K562 (cell line): ENCODE data around the gene ATP5F1C. TPM values are rescaled to one million over a fixed set of nuclear protein-coding genes. Genes with fewer than 3 reads are reported as not detected.

Experiments
- ASH1L ChIP-seq: fragments of 450-650 bp; IDR thresholded peaks from 2 replicates; pipeline ENCODE4 v1.6.1; 2018; ENCODE audit warnings: borderline replicate concordance, mild to moderate bottlenecking, low read depth; ENCODE audit not compliant: partially characterized antibody
- BRD9 ChIP-seq: fragments of 450-650 bp; IDR thresholded peaks from 2 replicates; pipeline ENCODE4 v1.6.1; 2018; ENCODE audit warnings: low read depth; ENCODE audit not compliant: partially characterized antibody
- FOXP1 ChIP-seq: sonication (generic); formaldehyde crosslinking; IDR thresholded peaks from 2 replicates; pipeline ENCODE4 v1.8.0; 2022; ENCODE audit warnings: mild to moderate bottlenecking, missing genetic modification reagents
- HNRNPLL ChIP-seq: fragments of 200-400 bp; formaldehyde crosslinking; IDR thresholded peaks from 2 replicates; pipeline ENCODE4 v1.6.1; 2017; ENCODE audit warnings: low read length, low read depth, mild to moderate bottlenecking; ENCODE audit not compliant: poor library complexity, severe bottlenecking
- KAT8 ChIP-seq: fragments of 450-650 bp; IDR thresholded peaks from 2 replicates; pipeline ENCODE4 v1.6.1; 2016; ENCODE audit warnings: low read depth, mild to moderate bottlenecking
- MCM3 ChIP-seq: fragments of 450-650 bp; IDR thresholded peaks from 2 replicates; pipeline ENCODE4 v1.6.1; 2016
- NFE2 ChIP-seq: IDR thresholded peaks from 2 replicates; pipeline ENCODE4 v1.6.1; 2014; ENCODE audit warnings: antibody characterized with exemption, low read depth
- POLR2A ChIP-seq: fragments of 450-650 bp; conservative IDR thresholded peaks from 2 replicates; pipeline ENCODE4 v1.6.1; 2016
- RBM17 ChIP-seq: fragments of 200-400 bp; formaldehyde crosslinking; IDR thresholded peaks from 2 replicates; pipeline ENCODE4 v1.6.1; 2017; ENCODE audit warnings: low read depth, mild to moderate bottlenecking, low read length, borderline replicate concordance
- SMC3 ChIP-seq: conservative IDR thresholded peaks from 2 replicates; pipeline ENCODE4 v1.6.1; 2011; ENCODE audit warnings: low read depth, low read length, improper control_type of control experiment; ENCODE audit not compliant: insufficient read depth
- TFAP4 ChIP-seq: sonication (generic); formaldehyde crosslinking; IDR thresholded peaks from 2 replicates; pipeline ENCODE4 v1.8.0; 2022; ENCODE audit warnings: missing genetic modification reagents, mild to moderate bottlenecking, moderate library complexity, borderline replicate concordance
- ZBTB9 ChIP-seq: fragments of 450-650 bp; formaldehyde crosslinking; IDR thresholded peaks from 2 replicates; pipeline ENCODE4 v1.4.0; 2020; ENCODE audit warnings: mild to moderate bottlenecking, moderate library complexity
- ZC3H11A ChIP-seq: IDR thresholded peaks from 2 replicates; pipeline ENCODE4 v1.6.1; 2012; ENCODE audit warnings: low read depth, low read length, improper control_type of control experiment
- polyA plus RNA-seq, 8 experiments: library from polyadenylated mRNA; depleted of rRNA in 4 of 8; stranded (reverse) in 5 of 8; unstranded in 3 of 8; fragments of >200 nt; fragmentation: Nextera tagmentation in 2 of 8; fragmentation: Illumina TruSeq in 1 of 8; extraction: Ambion mirVana in 2 of 8; extraction: Trizol in 1 of 8; gene quantifications; 2 replicates each; pipeline versions ENCODE4 v1.2.1 to v1.2.3, GENCODE V29; 2011 to 2014; ENCODE audit warnings: inconsistent platforms in 1 of 8, missing spikeins in 1 of 8
- total RNA-seq, 7 experiments: library from RNA; depleted of rRNA in 6 of 7; stranded (reverse); fragments of >200 nt in 6 of 7; fragmentation: Illumina TruSeq in 2 of 7; extraction: Trizol in 2 of 7; gene quantifications; 2 replicates each; pipeline versions ENCODE4 v1.2.1 to v1.2.3, GENCODE V29; 2011 to 2021; ENCODE audit warnings: low replicate concordance in 1 of 7
- TF ChIP-seq, protein P1 (sequence below), 2 experiments: fragments of 450-650 bp in 1 of 2; sonication (generic) in 1 of 2; formaldehyde crosslinking in 1 of 2; IDR thresholded peaks; 2 replicates each; pipeline versions ENCODE4 v1.7.1 to v1.9.0; 2016 to 2022; ENCODE audit warnings: inconsistent platforms in 1 of 2, mild to moderate bottlenecking in 1 of 2, missing genetic modification reagents in 1 of 2

The ATP5F1C gene
- total and polyA plus RNA-seq, 9 of the 15 experiments (the other 6 are each of a cell fraction or from before 2014, with no cell fraction given), result 389 to 1,475 (median 559) TPM

DNA sequence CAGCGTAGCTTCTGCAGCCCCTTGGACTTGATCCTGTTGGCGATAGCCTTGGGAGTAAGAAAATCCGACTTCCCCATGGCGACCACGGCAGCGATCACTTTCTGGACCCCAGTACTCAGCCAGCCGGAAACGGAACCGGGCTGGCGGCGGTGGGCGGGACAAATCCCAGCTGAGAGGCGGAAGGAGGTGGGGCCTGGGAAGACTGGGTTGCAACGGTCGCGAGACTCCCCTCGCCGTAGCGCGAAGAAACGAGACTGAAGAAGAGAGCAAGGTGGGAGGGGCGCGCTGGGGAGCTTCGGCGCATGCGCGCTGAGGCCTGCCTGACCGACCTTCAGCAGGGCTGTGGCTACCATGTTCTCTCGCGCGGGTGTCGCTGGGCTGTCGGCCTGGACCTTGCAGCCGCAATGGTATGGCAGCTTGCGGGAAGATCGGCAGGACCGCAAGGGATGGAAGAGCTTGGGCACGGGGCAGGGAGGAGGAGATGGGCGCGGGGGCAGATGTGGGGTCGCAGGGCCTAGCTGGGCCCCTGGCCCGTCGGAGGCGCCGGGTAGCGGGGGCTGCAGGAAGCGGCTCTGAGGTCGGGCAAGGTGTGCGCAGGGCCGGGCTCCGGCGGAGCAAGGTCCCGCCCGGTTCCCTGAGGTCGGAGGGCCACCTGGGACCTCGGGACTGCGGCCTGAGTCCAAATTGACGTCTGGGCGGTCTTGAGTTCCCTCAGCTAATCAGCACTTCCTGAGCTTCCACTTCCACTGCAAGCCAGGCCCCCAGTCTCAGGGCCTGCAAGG, at the start of gene ATP5F1C, which contains the start of gene KIN (continued):
- TF ChIP-seq, protein P1, sequence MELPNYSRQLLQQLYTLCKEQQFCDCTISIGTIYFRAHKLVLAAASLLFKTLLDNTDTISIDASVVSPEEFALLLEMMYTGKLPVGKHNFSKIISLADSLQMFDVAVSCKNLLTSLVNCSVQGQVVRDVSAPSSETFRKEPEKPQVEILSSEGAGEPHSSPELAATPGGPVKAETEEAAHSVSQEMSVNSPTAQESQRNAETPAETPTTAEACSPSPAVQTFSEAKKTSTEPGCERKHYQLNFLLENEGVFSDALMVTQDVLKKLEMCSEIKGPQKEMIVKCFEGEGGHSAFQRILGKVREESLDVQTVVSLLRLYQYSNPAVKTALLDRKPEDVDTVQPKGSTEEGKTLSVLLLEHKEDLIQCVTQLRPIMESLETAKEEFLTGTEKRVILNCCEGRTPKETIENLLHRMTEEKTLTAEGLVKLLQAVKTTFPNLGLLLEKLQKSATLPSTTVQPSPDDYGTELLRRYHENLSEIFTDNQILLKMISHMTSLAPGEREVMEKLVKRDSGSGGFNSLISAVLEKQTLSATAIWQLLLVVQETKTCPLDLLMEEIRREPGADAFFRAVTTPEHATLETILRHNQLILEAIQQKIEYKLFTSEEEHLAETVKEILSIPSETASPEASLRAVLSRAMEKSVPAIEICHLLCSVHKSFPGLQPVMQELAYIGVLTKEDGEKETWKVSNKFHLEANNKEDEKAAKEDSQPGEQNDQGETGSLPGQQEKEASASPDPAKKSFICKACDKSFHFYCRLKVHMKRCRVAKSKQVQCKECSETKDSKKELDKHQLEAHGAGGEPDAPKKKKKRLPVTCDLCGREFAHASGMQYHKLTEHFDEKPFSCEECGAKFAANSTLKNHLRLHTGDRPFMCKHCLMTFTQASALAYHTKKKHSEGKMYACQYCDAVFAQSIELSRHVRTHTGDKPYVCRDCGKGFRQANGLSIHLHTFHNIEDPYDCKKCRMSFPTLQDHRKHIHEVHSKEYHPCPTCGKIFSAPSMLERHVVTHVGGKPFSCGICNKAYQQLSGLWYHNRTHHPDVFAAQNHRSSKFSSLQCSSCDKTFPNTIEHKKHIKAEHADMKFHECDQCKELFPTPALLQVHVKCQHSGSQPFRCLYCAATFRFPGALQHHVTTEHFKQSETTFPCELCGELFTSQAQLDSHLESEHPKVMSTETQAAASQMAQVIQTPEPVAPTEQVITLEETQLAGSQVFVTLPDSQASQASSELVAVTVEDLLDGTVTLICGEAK (IDR thresholded peaks at IDR 0.05), result peak; percentile 94
- TF ChIP-seq, protein P1 (CRISPR knock-in tag; IDR thresholded peaks at IDR 0.05), result no peak
- TF ChIP-seq NFE2, result no peak
- TF ChIP-seq ZC3H11A, result no peak
- no peak for TF ChIP-seq ASH1L
- TF ChIP-seq POLR2A, result peak; percentile 96
- TF ChIP-seq MCM3, result no peak
- no peak for TF ChIP-seq ZBTB9 (CRISPR knock-in tag)
- TF ChIP-seq KAT8, result no peak
- no peak for TF ChIP-seq HNRNPLL
- TF ChIP-seq TFAP4 (CRISPR knock-in tag), result peak; percentile 100
- 0 out of 2 replicates have a peak, but pooled peaks have one; percentile 9 for TF ChIP-seq FOXP1
- TF ChIP-seq RBM17, result no peak
- TF ChIP-seq SMC3, result no peak
- TF ChIP-seq BRD9, result no peak
